Neural crest cell (in vitro differentiated cells): ENCODE data around the gene SPIB. TPM values are rescaled to one million over a fixed set of nuclear protein-coding genes. Genes with fewer than 3 reads are reported as not detected.
A peak's percentile ranks its signal among the peaks of the same experiment; 100 is the strongest.

Source experiments
- DNase-seq: peaks from one replicate; pipeline ENCODE4 v3.0.0; 2021; ENCODE audit warnings: low read depth, mixed read lengths, low spot score
- H3K27ac Mint-ChIP-seq: one replicate; pipeline ENCODE4 v1.8.0; 2021; ENCODE audit warnings: mild to moderate bottlenecking, mixed read lengths; ENCODE audit not compliant: unreplicated experiment
- H3K27me3 Mint-ChIP-seq: 2 replicates; pipeline ENCODE4 v1.8.0; 2021; ENCODE audit warnings: low read depth, mild to moderate bottlenecking, mixed read lengths
- H3K36me3 Mint-ChIP-seq: 2 replicates; pipeline ENCODE4 v1.8.0; 2021; ENCODE audit warnings: low read depth, mild to moderate bottlenecking, mixed read lengths
- H3K4me1 Mint-ChIP-seq: 2 replicates; pipeline ENCODE4 v1.8.0; 2021; ENCODE audit warnings: mixed read lengths
- H3K4me3 Mint-ChIP-seq: one replicate; pipeline ENCODE4 v1.8.0; 2021; ENCODE audit warnings: mild to moderate bottlenecking, mixed read lengths
- H3K9me3 Mint-ChIP-seq: 2 replicates; pipeline ENCODE4 v1.8.0; 2021; ENCODE audit warnings: mixed read lengths
- total RNA-seq: library from RNA; stranded (reverse); gene quantifications from 2 replicates; pipeline ENCODE4 v1.2.1, GENCODE V29; 2021
- TF ChIP-seq, protein P1 (sequence below): fragments of 200-600 bp; sonication (generic); conservative IDR thresholded peaks from 2 replicates; pipeline ENCODE4 v1.5.0; 2021; ENCODE audit warnings: antibody characterized with exemption, mild to moderate bottlenecking

Gene SPIB
- total RNA-seq, 1 donor from 2014 or later = not detected

DNA sequence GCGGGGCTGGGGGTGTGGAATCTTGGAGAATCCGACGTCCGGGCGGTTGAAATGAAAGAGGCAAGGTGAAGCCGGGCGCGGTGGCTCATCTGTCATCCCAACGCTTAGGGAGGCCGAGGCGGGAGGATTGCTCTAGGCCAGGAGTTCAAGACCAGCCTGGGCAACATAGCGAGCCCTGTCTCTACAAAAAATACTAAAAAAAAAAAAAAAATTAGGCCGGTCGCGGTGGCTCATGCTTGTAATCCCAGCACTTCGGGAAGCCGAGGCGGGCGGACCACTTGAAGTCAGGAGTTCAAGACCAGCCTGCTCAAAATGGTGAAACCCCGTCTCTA, 58.1 kb downstream of the SPIB start:
- Mint-ChIP-seq H3K4me1 (peaks cover 14% of the 10 kb centered on the region), H3K36me3 (peaks cover 25% of the 10 kb centered on the region), H3K9me3 (peaks cover 3% of the 10 kb centered on the region), H3K4me3 (peak overlapping the region; percentile 97), H3K27me3 (peaks cover 8% of the 10 kb centered on the region), H3K27ac (peak overlapping the region; percentile 98)
- TF ChIP-seq, protein P1, sequence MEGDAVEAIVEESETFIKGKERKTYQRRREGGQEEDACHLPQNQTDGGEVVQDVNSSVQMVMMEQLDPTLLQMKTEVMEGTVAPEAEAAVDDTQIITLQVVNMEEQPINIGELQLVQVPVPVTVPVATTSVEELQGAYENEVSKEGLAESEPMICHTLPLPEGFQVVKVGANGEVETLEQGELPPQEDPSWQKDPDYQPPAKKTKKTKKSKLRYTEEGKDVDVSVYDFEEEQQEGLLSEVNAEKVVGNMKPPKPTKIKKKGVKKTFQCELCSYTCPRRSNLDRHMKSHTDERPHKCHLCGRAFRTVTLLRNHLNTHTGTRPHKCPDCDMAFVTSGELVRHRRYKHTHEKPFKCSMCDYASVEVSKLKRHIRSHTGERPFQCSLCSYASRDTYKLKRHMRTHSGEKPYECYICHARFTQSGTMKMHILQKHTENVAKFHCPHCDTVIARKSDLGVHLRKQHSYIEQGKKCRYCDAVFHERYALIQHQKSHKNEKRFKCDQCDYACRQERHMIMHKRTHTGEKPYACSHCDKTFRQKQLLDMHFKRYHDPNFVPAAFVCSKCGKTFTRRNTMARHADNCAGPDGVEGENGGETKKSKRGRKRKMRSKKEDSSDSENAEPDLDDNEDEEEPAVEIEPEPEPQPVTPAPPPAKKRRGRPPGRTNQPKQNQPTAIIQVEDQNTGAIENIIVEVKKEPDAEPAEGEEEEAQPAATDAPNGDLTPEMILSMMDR = no peak
- DNase-seq = no peak

DNA sequence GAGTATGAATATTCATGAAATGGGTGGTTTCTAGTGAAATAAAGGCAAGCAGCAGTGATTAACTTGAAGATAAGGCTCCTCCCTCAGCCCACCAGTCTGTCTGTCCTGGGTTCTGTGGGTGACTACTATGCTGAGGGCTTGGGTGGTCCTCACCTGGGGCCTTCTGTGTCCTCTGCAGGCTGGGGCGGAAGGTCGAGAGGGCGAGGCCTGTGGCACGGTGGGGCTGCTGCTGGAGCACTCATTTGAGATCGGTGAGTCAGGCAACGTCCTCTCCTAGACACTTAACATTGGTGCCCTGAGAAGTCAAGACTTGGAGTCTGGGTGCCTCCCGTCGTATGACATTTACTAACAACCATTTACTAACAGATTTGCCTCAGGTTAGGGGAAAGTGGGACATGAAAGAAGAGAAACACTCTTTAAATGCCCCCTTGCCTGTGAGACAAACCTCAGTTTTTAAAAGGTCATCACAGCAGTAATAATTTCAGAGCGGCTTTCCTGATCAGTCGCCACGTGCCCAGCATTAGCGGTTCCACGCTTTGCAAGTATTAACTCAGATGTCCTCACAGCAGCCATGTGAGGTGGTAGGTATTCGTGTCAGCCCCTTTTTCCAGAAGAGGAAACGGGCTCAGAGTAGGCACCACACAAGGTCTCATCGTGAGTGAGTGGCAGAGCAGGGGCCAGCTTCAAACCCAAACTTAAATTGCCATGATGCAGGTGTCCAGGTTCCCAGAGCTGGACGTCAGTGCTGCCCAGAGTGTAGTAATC, 59.2 kb downstream of the SPIB start:
- H3K27me3 Mint-ChIP-seq = peaks cover 8% of the 10 kb centered on the region
- H3K27ac Mint-ChIP-seq = no peak overlapping the region
- peaks cover 3% of the 10 kb centered on the region for H3K9me3 Mint-ChIP-seq
- TF ChIP-seq, protein P1 = no peak
- H3K4me3 Mint-ChIP-seq = peak overlapping the region; percentile 97
- no peak for DNase-seq
- H3K36me3 Mint-ChIP-seq = peaks cover 25% of the 10 kb centered on the region
- H3K4me1 Mint-ChIP-seq = peaks cover 14% of the 10 kb centered on the region

DNA sequence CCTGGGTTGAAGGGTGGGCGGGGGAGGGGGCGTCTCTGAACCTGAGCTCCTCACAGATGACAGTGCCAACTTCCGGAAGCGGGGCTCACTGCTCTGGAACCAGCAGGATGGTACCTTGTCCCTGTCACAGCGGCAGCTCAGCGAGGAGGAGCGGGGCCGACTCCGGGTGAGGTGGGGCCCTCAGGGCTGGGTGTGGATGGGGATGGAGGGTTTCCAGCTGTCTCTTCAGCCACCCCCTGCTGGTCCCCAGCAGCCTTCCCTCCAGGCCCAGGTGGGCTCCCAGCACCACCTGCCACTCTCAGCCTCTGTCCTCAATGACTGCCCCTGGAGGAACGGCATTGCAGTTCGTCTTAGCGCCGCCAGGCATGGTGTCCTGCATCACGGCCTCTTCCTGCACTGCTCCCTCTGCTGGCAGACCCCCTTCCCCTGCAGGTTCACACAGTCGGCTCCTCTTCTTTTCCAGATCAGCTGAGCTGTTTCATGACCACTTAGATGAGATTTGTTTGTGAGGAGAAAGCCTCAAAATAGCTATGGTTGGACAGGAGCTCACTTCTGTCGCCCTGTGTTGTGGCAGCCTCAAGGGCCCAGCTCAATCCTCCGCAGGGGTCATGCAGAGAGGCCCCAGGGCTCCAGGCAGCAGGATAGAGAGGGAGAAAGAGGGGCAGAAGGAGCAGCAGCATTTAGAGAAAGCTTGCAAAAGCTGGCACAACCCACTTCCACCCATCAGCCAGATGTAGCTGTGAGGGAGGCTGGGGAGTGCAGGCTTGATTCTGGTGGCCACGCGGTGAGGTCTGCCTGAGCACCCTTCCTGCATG, 60.4 kb downstream of the SPIB start:
- H3K4me3 Mint-ChIP-seq = peak overlapping the region; percentile 76

DNA sequence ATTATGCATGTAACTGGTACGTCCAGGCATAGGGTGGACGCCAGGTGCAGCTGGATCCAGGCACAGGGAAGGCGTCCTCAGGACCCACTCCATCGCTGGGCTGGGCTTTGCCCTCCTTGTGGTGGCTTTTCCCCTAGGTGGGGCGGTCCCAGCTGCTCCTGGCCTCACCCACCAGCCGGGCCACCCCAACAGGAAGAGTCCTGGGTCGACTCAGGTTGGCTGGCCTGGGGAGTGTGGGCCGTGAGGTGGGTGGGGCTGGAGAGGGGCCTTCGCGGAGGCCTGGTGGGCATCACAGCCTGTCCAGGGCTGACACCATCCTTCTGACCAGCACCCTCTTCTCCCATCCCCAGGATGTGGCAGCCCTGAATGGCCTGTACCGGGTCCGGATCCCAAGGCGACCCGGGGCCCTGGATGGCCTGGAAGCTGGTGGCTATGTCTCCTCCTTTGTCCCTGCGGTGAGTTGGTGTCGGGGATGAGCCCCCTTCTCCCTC, 61.1 kb downstream of the SPIB start:
- TF ChIP-seq, protein P1 = no peak
- Mint-ChIP-seq H3K9me3 (peaks cover 3% of the 10 kb centered on the region), H3K36me3 (peaks cover 27% of the 10 kb centered on the region), H3K4me1 (peaks cover 14% of the 10 kb centered on the region), H3K27ac (no peak overlapping the region), H3K27me3 (peaks cover 8% of the 10 kb centered on the region), H3K4me3 (no peak overlapping the region)
- no peak for DNase-seq

More for the DNA sequence above, 60.4 kb downstream of the SPIB start:
- no peak for DNase-seq
- H3K9me3 Mint-ChIP-seq = peaks cover 3% of the 10 kb centered on the region
- TF ChIP-seq, protein P1 = peak; percentile 59
- peaks cover 27% of the 10 kb centered on the region for H3K36me3 Mint-ChIP-seq
- H3K27me3 Mint-ChIP-seq = peaks cover 8% of the 10 kb centered on the region
- peak overlapping the region; percentile 45 for H3K27ac Mint-ChIP-seq
- H3K4me1 Mint-ChIP-seq = peaks cover 14% of the 10 kb centered on the region

DNA sequence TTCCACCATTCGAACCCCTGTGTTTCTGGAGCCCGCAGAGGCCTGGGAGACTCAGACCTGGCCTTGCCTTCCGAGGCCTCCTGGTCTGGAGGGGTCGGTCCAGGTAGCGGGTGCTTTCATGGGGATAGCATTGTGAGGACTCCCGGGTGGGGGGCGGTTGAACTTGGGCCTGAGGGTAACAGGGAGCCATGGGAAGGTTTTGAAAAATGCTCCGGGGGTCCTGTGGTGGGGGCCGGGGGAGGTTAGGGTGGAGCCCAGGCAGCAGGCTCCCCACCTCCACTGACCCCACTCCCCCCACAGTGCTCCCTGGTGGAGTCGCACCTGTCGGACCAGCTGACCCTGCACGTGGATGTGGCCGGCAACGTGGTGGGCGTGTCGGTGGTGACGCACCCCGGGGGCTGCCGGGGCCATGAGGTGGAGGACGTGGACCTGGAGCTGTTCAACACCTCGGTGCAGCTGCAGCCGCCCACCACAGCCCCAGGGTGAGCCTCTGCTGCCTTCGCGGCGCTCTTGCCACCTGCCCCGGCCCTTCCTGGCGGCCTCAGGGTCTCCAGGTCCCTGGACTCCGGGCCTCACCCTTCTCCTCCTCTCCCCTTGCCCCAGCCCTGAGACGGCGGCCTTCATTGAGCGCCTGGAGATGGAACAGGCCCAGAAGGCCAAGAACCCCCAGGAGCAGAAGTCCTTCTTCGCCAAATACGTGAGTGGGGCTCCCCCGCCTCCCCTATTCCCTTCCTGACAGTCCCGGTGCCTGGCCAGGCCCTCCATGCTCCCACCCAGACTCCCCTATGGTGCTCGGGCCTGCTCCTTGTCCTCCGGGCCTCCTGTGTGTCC, 61.8 kb downstream of the SPIB start:
- Mint-ChIP-seq H3K4me3 (no peak overlapping the region), H3K36me3 (peaks cover 32% of the 10 kb centered on the region), H3K9me3 (peaks cover 3% of the 10 kb centered on the region), H3K27ac (no peak overlapping the region), H3K27me3 (peaks cover 6% of the 10 kb centered on the region), H3K4me1 (peaks cover 14% of the 10 kb centered on the region)
- TF ChIP-seq, protein P1 = no peak
- DNase-seq = no peak
